ENCODE measurements around the gene FZR1. TPM values are rescaled to one million over a fixed set of nuclear protein-coding genes. Genes with fewer than 3 reads are reported as not detected.

The FZR1 gene
- total and polyA plus RNA-seq, 3 donors from 2014 or later = 91.2 to 123 (median 95.1) TPM

GRCh38 chr19:3533033-3533432 is 26.9 kb downstream of the FZR1 start:
- H3K36me3 ChIP-seq (ENCODE audit: low read depth, missing control alignments) = no peaks in the 10 kb centered on the region
- H3K27me3 ChIP-seq = no peaks in the 10 kb centered on the region
- peaks cover 25% of the 10 kb centered on the region for H3K4me1 ChIP-seq
- TF ChIP-seq CTCF (IDR thresholded peaks at IDR 0.05) (no peak), POLR2A (IDR thresholded peaks at IDR 0.05) (no peak)
- H3K9me3 ChIP-seq = no peaks in the 10 kb centered on the region
- DNase-seq = no peak
- WGBS, 2 donors = 82% methylated on average over 16 of the region's 17 CpGs; no CpG with 5 or more reads in 1 of the 2 donors
- H3K4me3 ChIP-seq = no peak overlapping the region
- no peak overlapping the region for H3K27ac ChIP-seq
- intact Hi-C loops (cut with DNase I; ENCODE audit: low total_unique reads) = no loop called here

GRCh38 chr19:3533563-3534216 is 27.6 kb downstream of the FZR1 start:
- intact Hi-C loops (cut with DNase I; ENCODE audit: low total_unique reads) = no loop called here
- WGBS, 2 donors = 47 to 63% methylated on average over 12 of the region's 12 CpGs
- H3K27me3 ChIP-seq = no peaks in the 10 kb centered on the region
- H3K9me3 ChIP-seq = no peaks in the 10 kb centered on the region
- peaks cover 29% of the 10 kb centered on the region for H3K4me1 ChIP-seq
- DNase-seq = peak; percentile 82
- no peak overlapping the region for H3K4me3 ChIP-seq
- TF ChIP-seq POLR2A (IDR thresholded peaks at IDR 0.05) (no peak), CTCF (IDR thresholded peaks at IDR 0.05) (no peak)
- no peak overlapping the region for H3K27ac ChIP-seq
- H3K36me3 ChIP-seq (ENCODE audit: low read depth, missing control alignments) = no peaks in the 10 kb centered on the region

- 92 to 95% methylated on average over 25 to 38 of the region's 38 CpGs for WGBS, 2 donors
- DNase-seq = no peak
- H3K27me3 ChIP-seq = no peaks in the 10 kb centered on the region
- H3K4me3 ChIP-seq = no peak overlapping the region
- H3K27ac ChIP-seq = no peak overlapping the region
- TF ChIP-seq CTCF (IDR thresholded peaks at IDR 0.05) (no peak), POLR2A (IDR thresholded peaks at IDR 0.05) (no peak)
- intact Hi-C loops (cut with DNase I; ENCODE audit: low total_unique reads) = no loop called here
- H3K36me3 ChIP-seq (ENCODE audit: low read depth, missing control alignments) = no peaks in the 10 kb centered on the region
- H3K9me3 ChIP-seq = no peaks in the 10 kb centered on the region
- peaks cover 35% of the 10 kb centered on the region for H3K4me1 ChIP-seq
Measured at GRCh38 chr19:3534375-3535234, 28.5 kb downstream of the FZR1 start.

GRCh38 chr19:3535235-3535535 is 29.1 kb downstream of the FZR1 start:
- WGBS, 2 donors = 95% methylated on average over 9 of the region's 9 CpGs; no CpG with 5 or more reads in 1 of the 2 donors

More at GRCh38 chr19:3535235-3535535, 29.1 kb downstream of the FZR1 start:
- DNase-seq = no peak
- Histone ChIP-seq H3K27ac (no peak overlapping the region), H3K9me3 (no peaks in the 10 kb centered on the region), H3K36me3 (ENCODE audit: low read depth, missing control alignments) (no peaks in the 10 kb centered on the region), H3K27me3 (no peaks in the 10 kb centered on the region), H3K4me1 (peaks cover 35% of the 10 kb centered on the region), H3K4me3 (no peak overlapping the region)
- intact Hi-C loops (cut with DNase I; ENCODE audit: low total_unique reads) = no loop called here
- TF ChIP-seq CTCF (IDR thresholded peaks at IDR 0.05) (no peak), POLR2A (IDR thresholded peaks at IDR 0.05) (no peak)

All from testis (tissue), 3 donors.